HEK293 (cell line): ENCODE results near the gene LMAN1L.

Source experiments
- ATF2 ChIP-seq: fragments of 450-650 bp; formaldehyde crosslinking; IDR thresholded peaks from 2 replicates; pipeline ENCODE4 v1.5.1; 2016; ENCODE audit warnings: missing biosample characterization, missing genetic modification characterization, low read depth
- CTCF ChIP-seq: fragments of 450-650 bp; formaldehyde crosslinking; IDR thresholded peaks from 2 replicates; pipeline ENCODE4 v1.5.1; 2016; ENCODE audit warnings: missing biosample characterization, missing genetic modification characterization
- PRDM2 ChIP-seq: fragments of 450-650 bp; formaldehyde crosslinking; IDR thresholded peaks from 2 replicates; pipeline ENCODE4 v1.5.1; 2016; ENCODE audit warnings: missing biosample characterization, missing genetic modification characterization, borderline replicate concordance
- YY1 ChIP-seq: fragments of 450-650 bp; formaldehyde crosslinking; IDR thresholded peaks from 2 replicates; pipeline ENCODE4 v1.5.1; 2018; ENCODE audit warnings: missing biosample characterization, missing genetic modification characterization
- ZBTB49 ChIP-seq: fragments of 450-650 bp; formaldehyde crosslinking; IDR thresholded peaks from 2 replicates; pipeline ENCODE4 v1.5.1; 2016; ENCODE audit warnings: missing biosample characterization, missing genetic modification characterization, low read depth
- ZNF10 ChIP-seq: fragments of 450-650 bp; formaldehyde crosslinking; IDR thresholded peaks from 2 replicates; pipeline ENCODE4 v1.5.1; 2017; ENCODE audit warnings: missing biosample characterization, missing genetic modification characterization
- ZNF175 ChIP-seq: fragments of 450-650 bp; formaldehyde crosslinking; IDR thresholded peaks from 2 replicates; pipeline ENCODE4 v1.5.1; 2016; ENCODE audit warnings: missing biosample characterization, missing genetic modification characterization
- ZNF280C ChIP-seq: fragments of 450-650 bp; formaldehyde crosslinking; IDR thresholded peaks from 2 replicates; pipeline ENCODE4 v1.5.1; 2016; ENCODE audit warnings: missing biosample characterization, missing genetic modification characterization
- ZNF350 ChIP-seq: fragments of 450-650 bp; formaldehyde crosslinking; IDR thresholded peaks from 2 replicates; pipeline ENCODE4 v1.5.0; 2017; ENCODE audit warnings: missing biosample characterization, mild to moderate bottlenecking, missing genetic modification characterization
- ZNF416 ChIP-seq: fragments of 450-650 bp; formaldehyde crosslinking; IDR thresholded peaks from 2 replicates; pipeline ENCODE4 v1.5.1; 2016; ENCODE audit warnings: missing biosample characterization, missing genetic modification characterization

- TF ChIP-seq CTCF (tag by site-specific recombination) (no peak), ZNF416 (tag by site-specific recombination) (no peak), ZBTB49 (tag by site-specific recombination) (no peak), PRDM2 (tag by site-specific recombination) (no peak), YY1 (tag by site-specific recombination) (no peak), ZNF10 (tag by site-specific recombination) (no peak), ZNF280C (tag by site-specific recombination) (no peak), ATF2 (tag by site-specific recombination) (no peak), ZNF350 (no peak), ZNF175 (no peak)
Measured at GRCh38 chr15:74847432-74847831, 34.8 kb downstream of the LMAN1L start.
